Hematopoietic multipotent progenitor cell (in vitro differentiated cells): ENCODE data around the gene LTBR. TPM values are rescaled to one million over a fixed set of nuclear protein-coding genes. Genes with fewer than 3 reads are reported as not detected.

Source experiments
- DNase-seq, 3 donors: peaks; one replicate each; pipeline ENCODE4 v3.0.0-alpha.2; 2011 to 2015; ENCODE audit warnings: low read depth in 2 of 3, low spot score in 2 of 3
- total RNA-seq: library from RNA; depleted of rRNA; stranded (reverse); fragments of >200 nt; gene quantifications from one replicate; pipeline ENCODE4 v1.2.3, GENCODE V29; 2012

The LTBR gene
- total RNA-seq, 1 donor: 60.6 TPM

- DNase-seq: peak in 2 of 3 donors; percentile 79 to 86
These were observed 16.6 kb upstream of the LTBR start for GRCh38 chr12:6367065-6367968.

- peak in 1 of 3 donors; percentile 35 for DNase-seq
These were observed 15.7 kb upstream of the LTBR start for GRCh38 chr12:6367969-6368892.

- DNase-seq: no peak
These were observed 14.9 kb upstream of the LTBR start for GRCh38 chr12:6368906-6369525.

- no peak for DNase-seq
These were observed 13.9 kb upstream of the LTBR start for GRCh38 chr12:6369916-6370575.

- no peak for DNase-seq
These were observed 13.4 kb upstream of the LTBR start for GRCh38 chr12:6370576-6370935.

- DNase-seq: peak in 1 of 3 donors; percentile 58
These were observed 12.8 kb upstream of the LTBR start for GRCh38 chr12:6370994-6371754.

- peak in 2 of 3 donors; percentile 73 to 87 for DNase-seq
These were observed 11.5 kb upstream of the LTBR start for GRCh38 chr12:6372403-6373003.

GRCh38 chr12:6373022-6373787, 10.8 kb upstream of the LTBR start:
- no peak for DNase-seq

- no peak for DNase-seq
These were observed 9.8 kb upstream of the LTBR start for GRCh38 chr12:6374028-6374785.

GRCh38 chr12:6374786-6375160, 9.2 kb upstream of the LTBR start:
- DNase-seq: no peak

- DNase-seq: no peak
These were observed 8.5 kb upstream of the LTBR start, which contains the start of gene SCNN1A for GRCh38 chr12:6375269-6376078. Gene SCNN1A, minus strand, starts transcription at chr12:6375563. Its CDS starts 780 bp downstream, at chr12:6374783.

- no peak for DNase-seq
These were observed 7.7 kb upstream of the LTBR start for GRCh38 chr12:6376079-6376869.

- DNase-seq: peak in 1 of 3 donors; percentile 45
These were observed 6.9 kb upstream of the LTBR start for GRCh38 chr12:6376870-6377666.

GRCh38 chr12:6377667-6377994, 6.3 kb upstream of the LTBR start:
- DNase-seq: no peak

GRCh38 chr12:6378709-6379472, 5.1 kb upstream of the LTBR start:
- DNase-seq: no peak
